Measurements from ENCODE around the gene KRTAP8-1. TPM values are rescaled to one million over a fixed set of nuclear protein-coding genes. Genes with fewer than 3 reads are reported as not detected.

The KRTAP8-1 gene
- not detected in 2 replicates for polyA plus RNA-seq

DNA sequence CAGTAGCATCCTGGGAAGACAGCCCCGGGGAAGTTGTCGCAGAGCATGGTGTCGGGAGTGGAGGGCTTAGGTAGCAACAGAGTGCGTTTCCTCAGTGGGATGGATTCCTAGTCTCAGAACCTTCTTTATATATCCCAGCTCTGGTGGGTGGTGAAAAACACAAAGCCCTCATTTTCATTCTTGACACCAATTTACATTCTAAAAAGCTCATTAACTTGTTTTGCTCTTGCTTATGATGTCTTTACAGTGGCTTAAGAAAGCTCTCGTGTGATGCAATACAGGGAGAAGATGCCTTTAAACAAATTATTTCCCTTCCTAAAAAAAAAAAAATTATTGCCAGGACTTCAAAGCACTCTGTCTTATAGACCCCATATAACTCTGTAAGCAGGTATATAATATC is at the start of gene KRTAP8-1:
TSS of gene KRTAP8-1 (minus strand) at position 101 of the 400 bp plus-strand sequence. CDS start at position 47, 54 bp downstream.

GRCh38 chr21:30829659-30830058 is 16.6 kb upstream of the KRTAP8-1 start, which contains the start of gene KRTAP7-1:
TSS of gene KRTAP7-1 (minus strand) at chr21:30829759. CDS start at chr21:30829698, 61 bp downstream.

Other genes starting within 250 kb of the KRTAP8-1 start
- not detected in 2 replicates for gene KRTAP22-2, start 222.9 kb downstream of the KRTAP8-1 start, polyA plus RNA-seq
- not detected in 2 replicates for gene KRTAP6-3, start 220.8 kb downstream of the KRTAP8-1 start, polyA plus RNA-seq
- gene KRTAP6-2, start 214.4 kb downstream of the KRTAP8-1 start, polyA plus RNA-seq, result not detected in 2 replicates
- gene KRTAP22-1, start 212.2 kb downstream of the KRTAP8-1 start, polyA plus RNA-seq, result not detected in 2 replicates
- gene KRTAP6-1, start 199.3 kb downstream of the KRTAP8-1 start, polyA plus RNA-seq, result not detected in 2 replicates
- gene KRTAP20-1, start 196.8 kb downstream of the KRTAP8-1 start, polyA plus RNA-seq, result not detected in 2 replicates
- gene KRTAP20-4, start 192.6 kb downstream of the KRTAP8-1 start, polyA plus RNA-seq, result not detected in 2 replicates
- gene KRTAP20-2, start 178.1 kb downstream of the KRTAP8-1 start, polyA plus RNA-seq, result not detected in 2 replicates
- gene KRTAP20-3, start 170.4 kb downstream of the KRTAP8-1 start, polyA plus RNA-seq, result not detected in 2 replicates
- gene KRTAP21-3, start 94.5 kb downstream of the KRTAP8-1 start, polyA plus RNA-seq, result not detected in 2 replicates
- gene KRTAP21-2, start 66.0 kb downstream of the KRTAP8-1 start, polyA plus RNA-seq, result not detected in 2 replicates
- gene KRTAP21-1, start 57.8 kb downstream of the KRTAP8-1 start, polyA plus RNA-seq, result not detected in 2 replicates
- gene KRTAP7-1, start 16.5 kb upstream of the KRTAP8-1 start, polyA plus RNA-seq, result not detected in 2 replicates
- gene KRTAP11-1, start 68.3 kb upstream of the KRTAP8-1 start, polyA plus RNA-seq, result not detected in 2 replicates
- gene KRTAP19-8, start 225.2 kb upstream of the KRTAP8-1 start, polyA plus RNA-seq, result not detected in 2 replicates

All from Purkinje cell (primary cell).